ENCODE data around the gene HBA1.
"Not testable (repeated sequence)": the region's sequence is repeated elsewhere in the genome, so short reads cannot be mapped to it uniquely, and the experiment has no call there.

GRCh38 chr16:173928-174769 is 2.3 kb upstream of the HBA1 start:
- TF ChIP-seq CTCF (conservative IDR thresholded peaks at IDR 0.05); ZFX (IDR thresholded peaks at IDR 0.05): not testable (repeated sequence)

All from C4-2B (cell line).